Measurements from ENCODE around the gene SLC6A17.

Gene SLC6A17

GRCh38 chr1:110150330-110151174 lies at the start of gene SLC6A17:
Gene SLC6A17 (plus strand): TSS chr1:110150494. CDS start chr1:110166930, 16,436 bp downstream.
- peak; percentile 17 to 76 for DNase-seq

GRCh38 chr1:110102081-110102480 lies 48.2 kb upstream of the SLC6A17 start:
- no peak for DNase-seq

- peak; percentile 54 to 84 for DNase-seq
Observed at GRCh38 chr1:110106013-110106941, 44.0 kb upstream of the SLC6A17 start.

GRCh38 chr1:110107867-110108469 lies 42.3 kb upstream of the SLC6A17 start:
- DNase-seq: no peak

- no peak for DNase-seq
Observed at GRCh38 chr1:110111081-110111480, 39.2 kb upstream of the SLC6A17 start.

GRCh38 chr1:110112143-110112542 lies 38.2 kb upstream of the SLC6A17 start, which contains the start of gene UBL4B:
Gene UBL4B (plus strand): TSS chr1:110112443. CDS start chr1:110112535, 92 bp downstream.
- DNase-seq: no peak

GRCh38 chr1:110112656-110113055 lies 37.6 kb upstream of the SLC6A17 start:
- peak in 1 of 2 experiments; percentile 19 for DNase-seq

GRCh38 chr1:110113551-110113950 lies 36.7 kb upstream of the SLC6A17 start:
- DNase-seq: no peak

- no peak for DNase-seq
Observed at GRCh38 chr1:110114173-110114572, 36.1 kb upstream of the SLC6A17 start.

- no peak for DNase-seq
Observed at GRCh38 chr1:110114784-110115183, 35.5 kb upstream of the SLC6A17 start.

- DNase-seq: no peak
Observed at GRCh38 chr1:110118636-110119396, 31.5 kb upstream of the SLC6A17 start.

- DNase-seq: no peak
Observed at GRCh38 chr1:110119843-110120242, 30.5 kb upstream of the SLC6A17 start.

GRCh38 chr1:110120960-110121561 lies 29.2 kb upstream of the SLC6A17 start:
- no peak for DNase-seq

- DNase-seq: no peak
Observed at GRCh38 chr1:110123224-110123623, 27.1 kb upstream of the SLC6A17 start.

- no peak for DNase-seq
Observed at GRCh38 chr1:110125810-110126209, 24.5 kb upstream of the SLC6A17 start.

- no peak for DNase-seq
Observed at GRCh38 chr1:110130113-110130591, 20.1 kb upstream of the SLC6A17 start.

- no peak for DNase-seq
Observed at GRCh38 chr1:110130989-110131388, 19.3 kb upstream of the SLC6A17 start.

- DNase-seq: no peak
Observed at GRCh38 chr1:110132682-110133081, 17.6 kb upstream of the SLC6A17 start.

- no peak for DNase-seq
Observed at GRCh38 chr1:110133436-110133835, 16.9 kb upstream of the SLC6A17 start.

GRCh38 chr1:110134050-110134595 lies 16.2 kb upstream of the SLC6A17 start:
- DNase-seq: no peak

GRCh38 chr1:110135246-110135645 lies 15.0 kb upstream of the SLC6A17 start:
- no peak for DNase-seq
